ENCODE data around the gene ARL13A. TPM values are rescaled to one million over a fixed set of nuclear protein-coding genes. Genes with fewer than 3 reads are reported as not detected.
"Not testable (repeated sequence)": the region's sequence is repeated elsewhere in the genome, so short reads cannot be mapped to it uniquely, and the experiment has no call there.

ARL13A gene
- total RNA-seq, 4 donors from 2014 or later = not detected

GRCh38 chrX:100975212-100975611 is 5.7 kb downstream of the ARL13A start:
- Histone ChIP-seq H3K27ac (no peak overlapping the region), H3K9me3 (no peaks in the 10 kb centered on the region), H3K4me3 (no peak overlapping the region), H3K4me1 (no peaks in the 10 kb centered on the region), H3K27me3 (no peaks in the 10 kb centered on the region), H3K36me3 (no peaks in the 10 kb centered on the region)
- no peak for DNase-seq (ENCODE audit: low spot score in 2 of 2)
- 94% methylated on average over 3 of the region's 3 CpGs for WGBS
- TF ChIP-seq CTCF (IDR thresholded peaks at IDR 0.05) (no peak), POLR2A (IDR thresholded peaks at IDR 0.05) (no peak), EP300 (IDR thresholded peaks at IDR 0.05) (no peak), POLR2AphosphoS5 (IDR thresholded peaks at IDR 0.05) (no peak)

GRCh38 chrX:100976211-100976610 is 6.7 kb downstream of the ARL13A start:
- TF ChIP-seq POLR2A (IDR thresholded peaks at IDR 0.05) (no peak), CTCF (IDR thresholded peaks at IDR 0.05) (no peak), POLR2AphosphoS5 (IDR thresholded peaks at IDR 0.05) (no peak), EP300 (IDR thresholded peaks at IDR 0.05) (no peak)
- H3K27me3 ChIP-seq = no peaks in the 10 kb centered on the region
- WGBS = 100% methylated on average over 1 of the region's 1 CpG
- no peaks in the 10 kb centered on the region for H3K36me3 ChIP-seq
- H3K4me3 ChIP-seq = no peak overlapping the region
- H3K9me3 ChIP-seq = no peaks in the 10 kb centered on the region
- H3K27ac ChIP-seq = no peak overlapping the region
- H3K4me1 ChIP-seq = no peaks in the 10 kb centered on the region
- no peak for DNase-seq (ENCODE audit: low spot score in 2 of 2)

- H3K27ac ChIP-seq = no peak overlapping the region
- H3K4me3 ChIP-seq = no peak overlapping the region
- WGBS = 69% methylated on average over 3 of the region's 3 CpGs
- no peaks in the 10 kb centered on the region for H3K27me3 ChIP-seq
- no peaks in the 10 kb centered on the region for H3K4me1 ChIP-seq
- no peaks in the 10 kb centered on the region for H3K36me3 ChIP-seq
- DNase-seq (ENCODE audit: low spot score in 2 of 2) = no peak
- TF ChIP-seq POLR2A (IDR thresholded peaks at IDR 0.05) (no peak), POLR2AphosphoS5 (IDR thresholded peaks at IDR 0.05) (no peak), EP300 (IDR thresholded peaks at IDR 0.05) (no peak), CTCF (IDR thresholded peaks at IDR 0.05) (no peak)
- H3K9me3 ChIP-seq = no peaks in the 10 kb centered on the region
Observed at GRCh38 chrX:100979881-100980607, 10.5 kb downstream of the ARL13A start.

GRCh38 chrX:100980608-100981497 is 11.3 kb downstream of the ARL13A start:
- 82% methylated on average over 6 of the region's 6 CpGs for WGBS

GRCh38 chrX:100981498-100981845 is 12.0 kb downstream of the ARL13A start:
- H3K36me3 ChIP-seq; H3K4me3 ChIP-seq; H3K9me3 ChIP-seq; DNase-seq (ENCODE audit: low spot score in 2 of 2); H3K27ac ChIP-seq; H3K4me1 ChIP-seq; H3K27me3 ChIP-seq: not testable (repeated sequence)
- WGBS = 80% methylated on average over 1 of the region's 1 CpG

More at GRCh38 chrX:100980608-100981497, 11.3 kb downstream of the ARL13A start:
- no peak overlapping the region for H3K27ac ChIP-seq
- H3K4me1 ChIP-seq = no peaks in the 10 kb centered on the region
- no peaks in the 10 kb centered on the region for H3K36me3 ChIP-seq
- H3K27me3 ChIP-seq = no peaks in the 10 kb centered on the region
- H3K4me3 ChIP-seq = no peak overlapping the region
- TF ChIP-seq EP300 (IDR thresholded peaks at IDR 0.05) (no peak), POLR2A (IDR thresholded peaks at IDR 0.05) (no peak), CTCF (IDR thresholded peaks at IDR 0.05) (no peak), POLR2AphosphoS5 (IDR thresholded peaks at IDR 0.05) (no peak)
- DNase-seq (ENCODE audit: low spot score in 2 of 2) = no peak
- no peaks in the 10 kb centered on the region for H3K9me3 ChIP-seq

All from suprapubic skin (tissue), 4 donors.